ENCODE measurements around the gene GBP3. TPM values are rescaled to one million over a fixed set of nuclear protein-coding genes. Genes with fewer than 3 reads are reported as not detected.

Gene GBP3
- total and polyA plus RNA-seq, 2 of the 8 experiments (the other 6 are each of a cell fraction or from before 2014, with no cell fraction given) = not detected

DNA sequence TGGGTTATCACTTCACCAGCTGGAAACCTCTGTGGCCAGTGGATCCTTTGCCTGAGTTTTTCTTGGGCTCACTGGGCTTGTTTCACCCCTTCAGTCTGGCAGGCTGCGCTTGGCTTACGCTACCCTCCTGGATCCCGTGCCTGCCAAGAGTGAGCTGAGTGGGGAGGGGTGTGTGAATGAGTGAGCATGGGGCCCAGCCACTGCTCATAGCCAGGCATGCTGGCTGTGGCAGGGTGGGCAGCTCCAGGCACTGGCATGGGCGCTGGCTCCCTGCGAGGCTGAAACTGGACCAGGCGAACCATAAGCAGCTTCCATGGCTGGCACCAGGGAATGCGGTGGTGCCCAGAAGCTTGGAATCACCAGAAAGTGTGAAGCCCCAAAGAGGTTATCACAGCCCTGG, 19.8 kb upstream of the GBP3 start:
- 0 out of 2 replicates have a peak, but pooled peaks cover 3% of the 10 kb centered on the region for H3K23me2 ChIP-seq (ENCODE audit: low read depth, low read length)
- no peaks in the 10 kb centered on the region for H3K79me1 ChIP-seq (ENCODE audit: low read depth, low read length)
- H3K79me2 ChIP-seq (ENCODE audit: control insufficient read depth in 1 of 2, insufficient read depth in 2 of 2, low read length in 2 of 2) = no peaks in the 10 kb centered on the region
- FAIRE-seq (no peak), DNase-seq (ENCODE audit: low read depth in 1 of 2, low spot score in 2 of 2) (no peak)
- no peak overlapping the region for H3K9ac ChIP-seq (replicated peaks in 1 of 4; ENCODE audit: extremely low read depth in 1 of 4, low read depth in 3 of 4, low read length in 3 of 4)
- H2AFZ ChIP-seq (ENCODE audit: low read length) = no peak overlapping the region
- 93% methylated on average over 7 of the region's 7 CpGs; no CpG with 5 or more reads in 1 of the 2 experiments for WGBS, 2 experiments (ENCODE audit: extremely low coverage in 1 of 2, insufficient coverage in 1 of 2, insufficient read length in 1 of 2, insufficient replicate concordance in 2 of 2, low coverage in 1 of 2, low lambda C conversion rate in 2 of 2, missing lambda C conversion rate in 1 of 2)
- no peak overlapping the region for H2BK5ac ChIP-seq (ENCODE audit: low read depth, low read length)
- no peak overlapping the region for H4K91ac ChIP-seq (replicated peaks; ENCODE audit: insufficient read length, low read length)
- H3K4me3 ChIP-seq (ENCODE audit: extremely low read depth in 1 of 4, insufficient read depth in 2 of 4, low read depth in 3 of 4, low read length in 4 of 4) = no peak overlapping the region
- no peak overlapping the region for H2BK20ac ChIP-seq (ENCODE audit: low read length)
- no peak overlapping the region for H3K18ac ChIP-seq (ENCODE audit: extremely low read depth, low read length)
- H3K56ac ChIP-seq (replicated peaks; ENCODE audit: insufficient read length, low read depth, low read length) = no peak overlapping the region
- TF ChIP-seq JUND (IDR thresholded peaks at IDR 0.05; ENCODE audit: low read length) (no peak), SP1 (IDR thresholded peaks at IDR 0.05; ENCODE audit: low read depth, low read length) (no peak), POLR2A (IDR thresholded peaks at IDR 0.05; ENCODE audit: control extremely low read depth in 1 of 2, low read depth in 2 of 2, low read length in 2 of 2) (no peak), MAFK (IDR thresholded peaks at IDR 0.05; ENCODE audit: low read depth, low read length) (no peak), SUZ12 (IDR thresholded peaks at IDR 0.05; ENCODE audit: low read length) (no peak), BRCA1 (IDR thresholded peaks at IDR 0.05; ENCODE audit: low read depth, low read length) (no peak)
- no peak overlapping the region for H2AK5ac ChIP-seq (ENCODE audit: low read depth, low read length)
- no peak overlapping the region for H3K14ac ChIP-seq (ENCODE audit: insufficient read length)
- H3K23ac ChIP-seq (ENCODE audit: insufficient read length) = no peak overlapping the region
- H4K5ac ChIP-seq (ENCODE audit: insufficient read length, low read depth, low read length) = no peak overlapping the region
- no peak overlapping the region for H3K27ac ChIP-seq (ENCODE audit: low read depth, low read length)
- H2BK120ac ChIP-seq (replicated peaks; ENCODE audit: low read depth, low read length) = no peak overlapping the region
- H3K4ac ChIP-seq (replicated peaks; ENCODE audit: insufficient read length, low read depth, low read length) = no peak overlapping the region
- ChIA-PET CTCF (ENCODE audit: partially characterized antibody) (interaction anchor here (0.7 to 2.2 kb wide), 3 partner anchors 8 to 43 kb away, joined by 3 to 6 read pairs (median 3); no protein-coding TSS in a partner anchor), POLR2A (ENCODE audit: partially characterized antibody) (no interaction called here)
- H4K8ac ChIP-seq (ENCODE audit: extremely low read depth, insufficient read depth, low read length) = no peak overlapping the region
- no peaks in the 10 kb centered on the region for H4K20me1 ChIP-seq (replicated peaks in 1 of 2; ENCODE audit: control insufficient read depth in 1 of 2, insufficient read depth in 2 of 2, low read length in 2 of 2)
- peaks cover 8 to 14% of the 10 kb centered on the region in 2 experiments; a peak in 3 of 4 replicates for H3K9me3 ChIP-seq (ENCODE audit: insufficient read depth in 2 of 2, low read depth in 1 of 2, low read length in 1 of 2)
- H2BK12ac ChIP-seq (ENCODE audit: low read depth, low read length) = no peak overlapping the region
- no peaks in the 10 kb centered on the region for H3K4me1 ChIP-seq (replicated peaks in 1 of 4; ENCODE audit: control insufficient read depth in 3 of 4, insufficient read depth in 4 of 4, low read length in 3 of 4)
- no peak overlapping the region for H2BK15ac ChIP-seq (ENCODE audit: low read length)
- no peaks in the 10 kb centered on the region for H3K27me3 ChIP-seq (replicated peaks in 1 of 4; ENCODE audit: control insufficient read depth in 3 of 4, extremely low read depth in 1 of 4, insufficient read depth in 3 of 4, low read length in 3 of 4)
- H3K36me3 ChIP-seq (ENCODE audit: control insufficient read depth in 2 of 4, insufficient read depth in 4 of 4, low read length in 3 of 4) = no peaks in the 10 kb centered on the region
- no peak overlapping the region for H3K4me2 ChIP-seq (ENCODE audit: insufficient read depth in 1 of 2, low read depth in 2 of 2, low read length in 2 of 2)
